HG02798 (cell line): ENCODE data around the gene JMJD1C.
A peak's percentile ranks its signal among the peaks of the same experiment; 100 is the strongest.

Experiments
- ATAC-seq: cut with Tn5 transposase; IDR thresholded peaks from one replicate; pipeline ENCODE4 v1.9.1; 2021; ENCODE audit warnings: mild to moderate bottlenecking; ENCODE audit not compliant: unreplicated experiment, poor library complexity

JMJD1C gene

GRCh38 chr10:63438506-63439498 is 27.0 kb downstream of the JMJD1C start:
- no peak for ATAC-seq

DNA sequence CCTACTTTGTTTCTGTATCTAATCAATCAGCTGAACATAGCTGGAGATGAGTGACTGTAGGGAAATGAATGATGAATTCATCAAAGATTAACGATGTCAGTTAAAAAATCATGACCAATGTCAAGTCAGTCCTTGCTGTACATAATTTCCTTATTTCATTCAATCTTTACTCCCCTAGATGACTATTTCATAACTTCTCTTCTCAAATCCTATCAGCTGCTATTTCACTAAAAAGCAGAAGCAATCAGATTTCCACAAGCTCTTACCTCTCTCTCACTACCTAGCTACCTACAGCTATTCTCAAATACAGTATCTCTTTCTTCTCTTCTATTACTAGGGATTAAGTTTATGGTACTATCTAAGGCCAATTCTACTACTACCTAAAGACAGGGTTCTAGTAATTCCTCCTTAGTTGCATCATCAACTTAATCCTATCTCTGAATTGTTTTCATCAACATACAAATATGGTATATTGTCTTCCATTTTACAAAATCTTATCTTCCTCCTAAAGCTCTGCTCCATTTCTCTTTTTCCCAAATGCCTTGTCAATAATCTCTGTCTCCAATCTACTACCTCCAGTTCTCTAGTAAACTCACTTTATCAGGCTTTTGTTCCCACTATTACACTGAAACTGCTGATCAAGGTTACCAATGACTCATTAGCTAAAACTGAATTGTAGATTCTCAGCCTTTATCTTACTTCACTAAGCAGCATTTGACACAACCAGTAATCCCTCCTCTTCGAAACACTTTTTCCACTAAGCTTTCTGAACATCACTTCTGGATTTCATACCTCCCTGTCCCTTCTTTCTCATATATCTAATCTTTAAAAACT is 28.4 kb downstream of the JMJD1C start:
- no peak for ATAC-seq

GRCh38 chr10:63436225-63436624 is 29.6 kb downstream of the JMJD1C start:
- no peak for ATAC-seq

DNA sequence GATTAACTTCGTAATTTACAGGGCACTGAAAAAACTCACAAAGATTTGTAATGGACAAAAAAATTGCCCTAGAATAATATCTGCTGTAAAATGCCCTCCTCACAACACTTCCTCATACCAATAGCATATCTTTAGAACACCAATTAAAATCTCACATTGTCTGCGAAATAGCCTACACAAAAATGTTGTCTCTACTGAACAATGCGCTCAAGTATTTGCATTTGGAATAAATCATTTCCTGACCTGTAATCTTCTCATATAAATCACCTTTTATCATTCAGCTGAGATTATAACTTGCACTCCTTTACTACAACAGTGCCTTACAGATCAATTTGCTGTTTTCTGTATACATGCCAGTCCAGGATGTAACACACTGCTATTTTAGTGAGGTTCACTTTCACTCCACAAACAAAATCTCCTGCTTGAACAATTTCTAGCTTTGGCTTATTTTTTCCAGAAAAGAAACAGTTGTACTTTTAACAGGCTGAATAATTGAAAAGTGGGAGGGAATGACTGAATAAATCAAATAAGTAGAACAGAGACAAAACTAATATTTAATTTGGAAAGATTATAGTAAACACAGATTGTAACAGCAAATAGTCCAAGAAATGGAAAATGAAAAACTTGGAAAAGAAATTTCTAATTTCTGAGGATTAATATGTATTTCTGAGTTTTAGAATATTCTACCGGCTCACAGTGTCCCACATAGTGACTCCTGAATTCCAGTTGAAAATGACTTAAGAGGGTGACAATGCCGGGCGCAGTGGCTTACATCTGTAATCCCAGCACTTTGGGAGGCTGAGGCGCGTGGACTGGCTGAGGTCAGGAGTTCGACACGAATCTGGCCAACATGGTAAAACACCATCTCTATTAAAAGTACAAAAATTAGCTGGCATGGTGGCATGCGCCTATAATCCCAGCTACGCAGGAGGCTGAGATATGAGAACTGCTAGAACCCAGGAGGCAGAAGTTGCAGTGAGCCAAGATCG is 30.6 kb downstream of the JMJD1C start:
- no peak for ATAC-seq

GRCh38 chr10:63431962-63432797 is 33.6 kb downstream of the JMJD1C start:
- ATAC-seq, result no peak

DNA sequence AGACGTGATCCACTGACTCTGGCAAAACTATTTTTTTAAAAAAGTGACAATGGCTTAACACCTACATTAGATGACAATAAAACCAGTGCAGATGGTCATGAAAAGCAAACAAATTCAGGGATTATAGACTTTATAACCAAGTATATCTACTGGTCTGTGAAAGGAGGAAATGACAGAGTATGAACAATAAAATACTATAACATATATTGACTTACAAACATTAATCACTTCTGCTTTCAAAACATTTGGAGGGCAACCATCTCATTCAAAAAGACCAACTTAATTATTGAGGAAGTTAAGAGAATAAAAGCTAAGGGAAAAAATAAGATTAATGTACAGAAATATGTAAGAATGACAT is 34.8 kb downstream of the JMJD1C start:
- no peak for ATAC-seq

DNA sequence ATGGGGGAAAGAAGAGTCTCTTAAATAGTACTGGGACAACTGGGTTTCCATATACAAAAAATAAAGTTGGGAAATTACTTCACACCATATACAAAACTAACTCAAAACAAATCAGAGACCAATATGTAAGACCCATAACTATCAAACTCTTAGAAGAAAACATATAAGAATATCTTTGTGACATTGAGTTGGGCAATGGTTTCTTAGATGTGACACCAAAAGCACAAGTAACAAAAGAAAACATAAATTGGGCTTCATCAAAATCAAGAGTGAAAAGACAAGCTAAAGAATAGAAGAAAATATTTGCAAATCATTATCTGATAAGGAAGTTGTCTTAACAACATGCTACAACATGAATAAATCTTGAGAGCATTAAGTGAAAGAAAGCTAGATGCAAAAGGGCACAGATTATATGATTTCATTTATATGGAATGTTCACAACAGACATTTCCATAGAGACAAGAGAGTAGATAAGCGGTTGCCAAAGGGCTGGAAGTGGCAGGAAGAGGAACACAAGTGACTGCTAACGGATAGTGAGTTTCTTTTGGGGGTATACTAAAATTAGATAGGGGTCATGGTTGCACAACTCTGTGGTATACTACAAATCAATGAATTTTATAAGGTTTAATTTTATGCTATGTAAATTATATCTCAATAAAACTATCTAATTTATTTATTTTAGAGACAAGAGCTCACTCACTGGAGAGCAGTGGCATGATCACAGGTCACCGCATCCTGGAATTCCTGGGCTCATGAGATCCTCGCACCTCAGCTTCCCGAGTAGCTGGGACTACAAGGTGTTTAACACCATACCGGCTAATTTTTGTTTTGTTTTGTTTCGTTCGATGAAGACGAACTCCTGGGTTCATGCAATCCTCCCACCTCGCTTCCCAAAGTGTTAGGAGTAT is 35.4 kb downstream of the JMJD1C start:
- no peak for ATAC-seq

GRCh38 chr10:63429281-63429680 is 36.5 kb downstream of the JMJD1C start:
- ATAC-seq, result no peak

DNA sequence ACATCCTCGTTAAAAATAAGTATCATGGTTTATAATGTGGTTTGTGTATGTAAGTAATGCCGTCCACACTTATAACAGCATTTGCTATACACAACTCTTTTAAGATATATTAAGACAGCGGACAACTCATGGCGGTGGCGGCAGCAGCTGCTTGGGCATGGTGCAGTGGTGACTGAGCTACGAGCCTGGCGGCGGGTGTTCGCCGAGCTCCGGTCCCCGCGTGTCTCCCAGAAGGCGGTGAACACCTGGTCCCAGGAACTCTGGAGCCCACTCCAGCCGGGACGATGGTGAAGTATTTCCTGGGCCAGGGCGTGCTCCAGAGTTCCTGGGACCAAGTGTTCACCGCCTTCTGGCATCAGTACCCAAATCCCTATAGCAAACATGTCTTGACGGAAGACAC is 38.8 kb downstream of the JMJD1C start:
- ATAC-seq, result no peak

DNA sequence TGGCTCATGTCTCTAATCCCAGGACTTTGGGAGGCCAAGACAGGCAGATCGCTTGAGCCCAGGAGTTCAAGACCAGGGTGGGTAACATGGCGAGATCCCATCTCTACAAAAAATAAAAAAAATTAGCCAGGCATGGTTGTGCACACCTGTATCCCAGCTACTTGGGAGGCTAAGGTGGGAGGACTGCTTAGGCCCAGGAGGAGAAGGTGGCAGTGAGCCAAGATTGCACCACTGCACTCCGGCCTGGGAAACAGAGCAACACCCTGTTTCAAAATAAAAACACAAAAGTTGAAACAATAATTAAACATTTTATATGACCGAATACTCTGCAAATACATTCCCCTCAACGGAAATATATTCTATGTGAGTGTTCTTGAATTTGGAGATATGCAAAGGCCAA is 40.3 kb downstream of the JMJD1C start:
- no peak for ATAC-seq

DNA sequence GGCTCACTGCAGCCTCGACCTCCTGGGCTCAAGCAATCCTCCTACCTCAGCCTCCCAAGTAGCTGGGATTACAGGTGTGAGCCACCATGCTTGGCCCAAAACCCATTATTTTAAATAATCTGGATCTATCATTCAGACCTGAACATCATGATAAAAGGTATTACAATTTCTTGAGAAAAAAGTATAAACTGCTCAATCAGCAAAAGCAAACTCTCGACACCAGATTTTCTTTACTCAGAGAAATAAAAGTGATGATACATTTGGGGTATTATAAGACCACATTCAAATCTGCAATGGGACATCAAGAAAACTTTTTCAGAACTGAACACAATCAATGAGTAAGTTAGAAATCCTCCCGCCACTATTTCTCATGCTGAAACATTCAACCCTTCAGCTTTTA is 41.2 kb downstream of the JMJD1C start:
- ATAC-seq, result no peak

GRCh38 chr10:63423494-63423893 is 42.3 kb downstream of the JMJD1C start:
- ATAC-seq, result no peak

GRCh38 chr10:63421591-63421990 is 44.2 kb downstream of the JMJD1C start:
- ATAC-seq, result peak; percentile 97

- ATAC-seq, result no peak
Observed at GRCh38 chr10:63416376-63416775, 49.4 kb downstream of the JMJD1C start.

- ATAC-seq, result no peak
Observed at GRCh38 chr10:63415640-63416244, 50.0 kb downstream of the JMJD1C start.

GRCh38 chr10:63414481-63415260 is 51.1 kb downstream of the JMJD1C start:
- no peak for ATAC-seq

DNA sequence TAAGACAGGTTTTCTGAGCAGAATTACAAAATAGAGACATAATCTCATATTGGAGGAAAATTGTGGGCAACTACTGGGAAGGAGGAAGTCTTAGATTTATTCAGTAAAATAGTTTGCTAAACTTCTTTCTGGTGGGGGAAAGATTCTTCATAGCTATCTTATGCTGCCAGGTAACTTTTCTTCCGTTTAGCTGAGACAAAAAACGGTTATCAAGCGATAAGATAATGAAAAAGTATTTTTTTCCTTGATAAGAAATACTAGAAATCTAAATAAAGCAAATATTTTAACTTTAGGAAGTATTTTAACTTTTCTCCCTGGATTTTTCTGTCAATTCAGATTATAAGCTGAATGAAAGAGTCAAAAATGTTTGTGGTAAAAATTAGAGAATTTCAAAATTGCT is 52.3 kb downstream of the JMJD1C start:
- ATAC-seq, result no peak
